Fibroblast of lung (primary cell): ENCODE data around the gene CD59.

Source experiments
- EZH2 ChIP-seq: IDR thresholded peaks from 2 replicates; pipeline ENCODE4 v1.5.1; 2012; ENCODE audit warnings: low read length, control low read depth, mild to moderate bottlenecking; ENCODE audit errors: missing control alignments
- TF ChIP-seq, protein P1 (sequence below), 2 donors: IDR thresholded peaks in 1 of 2; conservative IDR thresholded peaks in 1 of 2; 1 replicate in 1 of 2; 2 replicates in 1 of 2; pipeline ENCODE4 v1.5.1; 2011 to 2012; ENCODE audit warnings: low read length in 2 of 2, control low read depth in 1 of 2, inconsistent platforms in 1 of 2, low read depth in 1 of 2, mild to moderate bottlenecking in 1 of 2

GRCh38 chr11:33779849-33780528 lies 43.8 kb upstream of the CD59 start:
- TF ChIP-seq, protein P1, sequence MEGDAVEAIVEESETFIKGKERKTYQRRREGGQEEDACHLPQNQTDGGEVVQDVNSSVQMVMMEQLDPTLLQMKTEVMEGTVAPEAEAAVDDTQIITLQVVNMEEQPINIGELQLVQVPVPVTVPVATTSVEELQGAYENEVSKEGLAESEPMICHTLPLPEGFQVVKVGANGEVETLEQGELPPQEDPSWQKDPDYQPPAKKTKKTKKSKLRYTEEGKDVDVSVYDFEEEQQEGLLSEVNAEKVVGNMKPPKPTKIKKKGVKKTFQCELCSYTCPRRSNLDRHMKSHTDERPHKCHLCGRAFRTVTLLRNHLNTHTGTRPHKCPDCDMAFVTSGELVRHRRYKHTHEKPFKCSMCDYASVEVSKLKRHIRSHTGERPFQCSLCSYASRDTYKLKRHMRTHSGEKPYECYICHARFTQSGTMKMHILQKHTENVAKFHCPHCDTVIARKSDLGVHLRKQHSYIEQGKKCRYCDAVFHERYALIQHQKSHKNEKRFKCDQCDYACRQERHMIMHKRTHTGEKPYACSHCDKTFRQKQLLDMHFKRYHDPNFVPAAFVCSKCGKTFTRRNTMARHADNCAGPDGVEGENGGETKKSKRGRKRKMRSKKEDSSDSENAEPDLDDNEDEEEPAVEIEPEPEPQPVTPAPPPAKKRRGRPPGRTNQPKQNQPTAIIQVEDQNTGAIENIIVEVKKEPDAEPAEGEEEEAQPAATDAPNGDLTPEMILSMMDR (conservative IDR thresholded peaks at IDR 0.05 in 1 of 2, IDR thresholded peaks at IDR 0.05 in 1 of 2; ENCODE audit: low read depth in 1 of 2, low read length in 2 of 2) = no peak
- no peak for TF ChIP-seq EZH2
